Neural cell (in vitro differentiated cells): ENCODE data around the gene WNT4. TPM values are rescaled to one million over a fixed set of nuclear protein-coding genes. Genes with fewer than 3 reads are reported as not detected.

Experiments used
- H2AFZ ChIP-seq: fragments of 200-600, 300-800 bp; sonication (generic), shearing (Covaris generic); 2 replicates; pipeline ENCODE4 v1.6.0; 2014; ENCODE audit warnings: low read depth, mild to moderate bottlenecking, antibody characterized with exemption, low read length, moderate library complexity
- H3F3A ChIP-seq: fragments of 200-600 bp; shearing (Covaris generic); 2 replicates; pipeline ENCODE4 v1.6.1; 2016; ENCODE audit warnings: mild to moderate bottlenecking, moderate library complexity, mixed read lengths, antibody characterized with exemption, low read length; ENCODE audit not compliant: insufficient read depth, poor library complexity, severe bottlenecking
- H3K27ac ChIP-seq: fragments of 200-600, 300-800 bp; sonication (generic), shearing (Covaris generic); 2 replicates; pipeline ENCODE4 v1.5.1; 2014; ENCODE audit warnings: mild to moderate bottlenecking, low read length, moderate library complexity
- H3K27me3 ChIP-seq: fragments of 300-800, 200-600 bp; sonication (generic), shearing (Covaris generic); 2 replicates; pipeline ENCODE4 v1.6.0; 2014; ENCODE audit warnings: mild to moderate bottlenecking, low read depth, low read length, moderate library complexity; ENCODE audit not compliant: insufficient read depth
- H3K36me3 ChIP-seq: fragments of 300-800, 200-600 bp; sonication (generic), shearing (Covaris generic); 2 replicates; pipeline ENCODE4 v1.5.1; 2014; ENCODE audit warnings: mild to moderate bottlenecking, antibody characterized with exemption, low read length, moderate library complexity; ENCODE audit not compliant: insufficient read depth
- H3K4me2 ChIP-seq: fragments of 300-800, 200-600 bp; sonication (generic), shearing (Covaris generic); 2 replicates; pipeline ENCODE4 v1.6.0; 2014; ENCODE audit warnings: mild to moderate bottlenecking, low read length
- H3K4me3 ChIP-seq: fragments of 300-800, 200-600 bp; sonication (generic), shearing (Covaris generic); 2 replicates; pipeline ENCODE4 v1.5.1; 2014; ENCODE audit warnings: mild to moderate bottlenecking, low read length, moderate library complexity
- H3K79me2 ChIP-seq: fragments of 200-600 bp; shearing (Covaris generic); replicated peaks from 2 replicates; pipeline ENCODE4 v1.6.0; 2014; ENCODE audit warnings: mild to moderate bottlenecking, low read length, moderate library complexity; ENCODE audit not compliant: insufficient read depth
- H3K9ac ChIP-seq: fragments of 300-800, 200-600 bp; sonication (generic), shearing (Covaris generic); 2 replicates; pipeline ENCODE4 v1.6.1; 2016; ENCODE audit warnings: mild to moderate bottlenecking, low read length, mixed read lengths
- H3K9me2 ChIP-seq: fragments of 200-600 bp; shearing (Covaris generic); 2 replicates; pipeline ENCODE4 v1.6.1; 2016; ENCODE audit warnings: mild to moderate bottlenecking, low read length, mixed read lengths; ENCODE audit not compliant: insufficient read depth
- H3K9me3 ChIP-seq: fragments of 200-600, 300-800 bp; sonication (generic), shearing (Covaris generic); 2 replicates; pipeline ENCODE4 v1.6.1; 2016; ENCODE audit warnings: mild to moderate bottlenecking, mixed run types, low read length, moderate library complexity, mixed read lengths
- H4K20me1 ChIP-seq: fragments of 200-600 bp; shearing (Covaris generic); 2 replicates; pipeline ENCODE4 v1.6.1; 2016; ENCODE audit warnings: mild to moderate bottlenecking, mixed run types; ENCODE audit not compliant: insufficient read depth
- CTCF ChIP-seq: fragments of 450-650 bp; IDR thresholded peaks from 2 replicates; pipeline ENCODE4 v1.5.1; 2014; ENCODE audit warnings: antibody characterized with exemption, mild to moderate bottlenecking, moderate library complexity; ENCODE audit not compliant: poor library complexity, severe bottlenecking
- EP300 ChIP-seq: fragments of 450-650 bp; conservative IDR thresholded peaks from 2 replicates; pipeline ENCODE4 v1.6.1; 2014; ENCODE audit warnings: antibody characterized with exemption, mild to moderate bottlenecking, moderate library complexity; ENCODE audit not compliant: poor library complexity, severe bottlenecking
- EZH2 ChIP-seq: fragments of 200-600, 300-800 bp; shearing (Covaris generic), sonication (generic); IDR thresholded peaks from 2 replicates; pipeline ENCODE4 v1.6.1; 2014; ENCODE audit warnings: antibody characterized with exemption, low read length, borderline replicate concordance, mild to moderate bottlenecking; ENCODE audit not compliant: insufficient read depth, poor library complexity, severe bottlenecking
- MXI1 ChIP-seq: fragments of 450-650 bp; conservative IDR thresholded peaks from 2 replicates; pipeline ENCODE4 v1.6.1; 2014; ENCODE audit warnings: antibody characterized with exemption, mild to moderate bottlenecking; ENCODE audit not compliant: poor library complexity, severe bottlenecking
- POLR2AphosphoS5 ChIP-seq: IDR thresholded peaks from 2 replicates; pipeline ENCODE4 v1.6.1; 2012
- RAD21 ChIP-seq: fragments of 450-650 bp; conservative IDR thresholded peaks from 2 replicates; pipeline ENCODE4 v1.6.1; 2014; ENCODE audit warnings: antibody characterized with exemption, mild to moderate bottlenecking, moderate library complexity
- REST ChIP-seq: IDR thresholded peaks from 2 replicates; pipeline ENCODE4 v1.6.1; 2012; ENCODE audit warnings: borderline replicate concordance
- SMC3 ChIP-seq: fragments of 450-650 bp; conservative IDR thresholded peaks from 2 replicates; pipeline ENCODE4 v1.6.1; 2014; ENCODE audit warnings: antibody characterized with exemption, mild to moderate bottlenecking, moderate library complexity; ENCODE audit not compliant: poor library complexity
- TAF1 ChIP-seq: IDR thresholded peaks from 2 replicates; pipeline ENCODE4 v1.6.1; 2012; ENCODE audit warnings: low read depth
- polyA plus RNA-seq: library from polyadenylated mRNA; depleted of rRNA; stranded (reverse); fragments of >200 nt; gene quantifications from 2 replicates; pipeline ENCODE4 v1.2.3, GENCODE V29; 2014

The WNT4 gene
- polyA plus RNA-seq, 1 donor from 2014 or later, result 5.1 TPM

- Histone ChIP-seq H3K27ac (no peak overlapping the region), H2AFZ (no peak overlapping the region), H3K36me3 (no peaks in the 10 kb centered on the region)
Observed at GRCh38 chr1:22104094-22104493, 38.8 kb downstream of the WNT4 start.

GRCh38 chr1:22102746-22103145, 40.2 kb downstream of the WNT4 start:
- Histone ChIP-seq H3K27me3 (no peaks in the 10 kb centered on the region), H3K4me3 (no peak overlapping the region), H3K36me3 (no peaks in the 10 kb centered on the region), H3K79me2 (no peaks in the 10 kb centered on the region), H3K9me3 (no peaks in the 10 kb centered on the region), H3K9me2 (no peaks in the 10 kb centered on the region), H3F3A (no peaks in the 10 kb centered on the region), H3K9ac (no peak overlapping the region), H2AFZ (no peak overlapping the region), H4K20me1 (no peaks in the 10 kb centered on the region), H3K4me2 (no peak overlapping the region), H3K27ac (no peak overlapping the region)
- TF ChIP-seq CTCF (no peak), EP300 (no peak), POLR2AphosphoS5 (no peak), RAD21 (no peak), TAF1 (no peak), MXI1 (no peak), REST (no peak), EZH2 (no peak), SMC3 (no peak)

More at GRCh38 chr1:22104094-22104493, 38.8 kb downstream of the WNT4 start:
- Histone ChIP-seq H3K4me3 (no peak overlapping the region), H4K20me1 (no peaks in the 10 kb centered on the region), H3F3A (no peaks in the 10 kb centered on the region), H3K79me2 (no peaks in the 10 kb centered on the region), H3K9ac (no peak overlapping the region), H3K27me3 (no peaks in the 10 kb centered on the region), H3K9me3 (no peaks in the 10 kb centered on the region), H3K9me2 (no peaks in the 10 kb centered on the region), H3K4me2 (no peak overlapping the region)
- no peak for TF ChIP-seq MXI1
- no peak for TF ChIP-seq CTCF
- TF ChIP-seq SMC3, result no peak
